ENCODE measurements around the gene CACFD1. TPM values are rescaled to one million over a fixed set of nuclear protein-coding genes. Genes with fewer than 3 reads are reported as not detected.
A peak's percentile ranks its signal among the peaks of the same experiment; 100 is the strongest.

Gene CACFD1
- total and polyA plus RNA-seq, 2 of the 13 experiments (the other 11 are each of a cell fraction or from before 2014, with no cell fraction given) = 13.8 to 14.6 TPM

- TF ChIP-seq ZMAT5 (CRISPR knock-in tag; IDR thresholded peaks at IDR 0.05; ENCODE audit: borderline replicate concordance, low read depth) = no peak
- TF ChIP-seq KLF11 (CRISPR knock-in tag; IDR thresholded peaks at IDR 0.05) = 0 out of 2 replicates have a peak, but pooled peaks have one; percentile 18
- TF ChIP-seq SMC3 (IDR thresholded peaks at IDR 0.05; ENCODE audit: low read length) = no peak
- no peak for TF ChIP-seq ZNF17 (CRISPR knock-in tag; IDR thresholded peaks at IDR 0.05)
- TF ChIP-seq GPN1 (CRISPR knock-in tag; IDR thresholded peaks at IDR 0.05; ENCODE audit: borderline replicate concordance) = no peak
- TF ChIP-seq HOXA7 (CRISPR knock-in tag; IDR thresholded peaks at IDR 0.05) = no peak
- TF ChIP-seq ZNF709 (CRISPR knock-in tag; IDR thresholded peaks at IDR 0.05) = peak; percentile 34; the same call in 1 of the 2 replicates
- TF ChIP-seq ZNF513 (CRISPR knock-in tag; conservative IDR thresholded peaks at IDR 0.05) = no peak
- TF ChIP-seq ZUFSP (CRISPR knock-in tag; IDR thresholded peaks at IDR 0.05; ENCODE audit: borderline replicate concordance) = no peak
- no peak for TF ChIP-seq RBM22 (optimal IDR thresholded peaks at IDR 0.05; ENCODE audit: low read length)
Measured at GRCh38 chr9:133417541-133418461, 42.0 kb upstream of the CACFD1 start, which contains the start of gene REXO4 (continued).

Measured in HepG2 (cell line).